GM21515 (cell line): ENCODE measurements around the gene OCLN.
A peak's percentile ranks its signal among the peaks of the same experiment; 100 is the strongest.
"Not testable (repeated sequence)": the region's sequence is repeated elsewhere in the genome, so short reads cannot be mapped to it uniquely, and the experiment has no call there.

Experiments
- ATAC-seq: cut with Tn5 transposase; IDR thresholded peaks from one replicate; pipeline ENCODE4 v1.9.1; 2021; ENCODE audit not compliant: unreplicated experiment

Gene OCLN

DNA sequence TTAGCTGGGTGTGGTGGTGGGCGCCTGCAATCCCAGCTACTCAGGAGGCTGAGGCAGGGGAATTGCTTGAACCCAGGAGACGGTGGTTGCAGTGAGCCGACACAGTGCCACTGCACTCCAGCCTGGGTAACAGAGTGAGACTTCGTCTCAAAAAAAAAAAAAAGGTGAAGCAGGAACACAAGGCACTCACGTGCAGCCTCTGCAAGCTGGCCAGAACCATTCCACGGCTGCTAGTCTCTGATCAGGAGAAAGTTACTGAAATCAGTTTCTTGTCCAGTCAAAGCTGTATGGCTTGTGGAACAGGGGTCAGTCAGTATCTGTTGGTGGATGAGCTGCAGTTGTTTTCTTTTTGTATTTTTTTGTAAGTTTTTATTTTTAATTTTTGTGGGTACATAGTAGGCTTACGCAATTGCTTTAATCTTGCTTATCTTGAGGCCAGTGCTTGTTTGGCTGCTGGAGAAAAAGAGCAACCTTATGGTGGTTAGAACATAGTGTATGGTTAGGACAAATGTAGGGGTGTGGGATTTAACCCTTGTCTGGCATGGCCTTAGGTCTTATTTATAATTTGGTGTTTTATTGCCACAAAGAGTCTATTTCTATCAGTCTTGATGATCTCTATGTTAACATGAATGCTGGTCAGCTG is 34.7 kb downstream of the OCLN start:
- no peak for ATAC-seq

DNA sequence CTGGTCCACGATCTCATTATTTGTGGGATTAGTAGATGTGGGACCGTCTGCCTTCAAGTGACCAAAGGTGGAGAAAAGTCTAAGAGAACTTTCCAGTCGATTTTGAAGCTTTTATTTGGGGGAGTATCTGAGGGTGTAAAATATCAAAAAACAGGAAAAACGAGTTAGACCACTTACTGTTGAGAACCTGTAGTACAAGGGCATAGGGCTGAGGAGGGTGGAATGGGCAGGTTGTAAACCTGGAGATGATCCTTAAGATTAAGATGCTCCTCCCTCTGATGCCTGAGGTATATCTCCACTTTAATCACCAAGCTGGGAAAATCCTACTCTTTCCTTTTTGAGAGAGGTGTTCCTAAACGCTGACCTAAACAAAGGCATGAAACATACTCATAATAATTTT is 35.4 kb downstream of the OCLN start:
- no peak for ATAC-seq

DNA sequence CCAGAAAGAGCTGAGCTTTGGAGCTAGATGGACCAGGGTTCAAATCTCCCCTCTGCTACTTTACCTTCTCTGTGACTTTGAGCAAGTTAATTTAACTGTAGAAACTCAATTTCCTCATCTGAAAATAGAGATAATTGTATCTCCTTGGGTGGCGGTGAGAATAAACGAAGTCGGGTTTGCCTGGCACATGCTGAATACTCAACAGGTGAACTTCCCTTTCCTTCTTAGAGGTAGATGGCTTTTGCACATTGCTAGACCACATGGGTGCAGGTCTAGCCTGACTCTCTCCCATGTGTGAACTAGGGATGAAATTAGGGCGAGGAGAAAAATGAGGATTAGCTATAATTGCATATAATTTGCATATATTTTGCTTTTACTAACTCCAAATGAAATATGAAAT is 36.0 kb downstream of the OCLN start:
- no peak for ATAC-seq

DNA sequence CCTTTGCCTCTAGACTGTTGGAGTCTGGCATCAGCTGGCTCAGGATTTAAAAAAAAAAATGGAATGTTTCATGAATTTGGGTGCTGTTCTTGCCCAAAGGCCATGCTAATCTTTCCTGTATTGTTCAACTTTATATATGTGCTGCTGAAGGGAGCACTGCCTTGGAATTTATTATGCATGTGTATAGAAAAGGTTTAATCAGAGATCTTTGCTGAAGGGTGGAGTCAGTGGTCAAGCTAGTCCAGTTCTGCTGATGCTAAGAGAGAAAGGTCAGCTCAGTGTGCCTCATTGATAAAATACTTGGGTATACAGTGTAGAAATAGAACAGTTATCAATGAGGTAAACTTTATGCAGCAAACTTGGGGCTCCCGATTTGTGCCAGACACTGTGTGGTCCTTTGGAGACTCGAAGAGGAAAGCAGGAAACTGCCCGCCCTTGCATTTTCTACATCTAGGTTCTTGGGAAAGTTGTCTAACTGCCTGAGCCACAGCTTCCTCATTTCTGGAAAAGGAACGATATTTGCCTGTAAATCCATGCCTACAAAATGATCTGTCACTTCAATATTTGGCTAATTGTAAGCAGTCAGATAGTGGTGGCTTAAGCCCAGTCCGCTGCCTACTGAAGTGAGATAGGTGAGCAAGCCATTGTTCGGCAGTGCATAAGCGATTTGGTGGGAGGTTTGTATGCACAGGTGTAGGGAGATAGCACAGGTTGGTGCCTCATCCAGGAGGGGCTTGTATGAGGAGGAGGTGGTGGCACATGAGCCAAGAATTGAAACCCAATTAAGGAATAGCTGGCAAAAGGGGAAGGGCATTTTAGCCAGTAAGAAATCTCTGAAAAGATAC is 38.2 kb downstream of the OCLN start:
- no peak for ATAC-seq

DNA sequence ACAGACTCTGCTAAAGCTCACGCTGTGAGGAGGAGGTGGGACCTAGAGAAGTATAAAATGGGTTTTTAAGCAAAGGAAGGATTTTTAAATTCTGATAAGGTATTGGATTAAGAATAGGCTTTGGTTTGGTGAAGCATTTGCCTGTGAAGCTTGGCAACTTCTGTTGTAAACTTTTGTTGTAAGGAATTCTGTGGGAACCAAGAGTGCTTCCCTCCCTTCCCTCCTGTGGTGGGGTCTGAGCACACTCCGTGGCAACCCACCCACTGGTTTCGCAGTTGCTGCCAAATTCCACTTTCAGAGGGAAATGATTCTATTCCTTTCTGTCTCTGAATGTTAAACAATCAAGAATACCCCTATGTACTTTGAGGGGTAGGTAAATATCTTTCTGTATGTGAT is 38.8 kb downstream of the OCLN start:
- ATAC-seq = no peak

- not testable (repeated sequence) for ATAC-seq
These were observed 45.3 kb downstream of the OCLN start for GRCh38 chr5:69537911-69538310.

GRCh38 chr5:69538735-69539134 is 46.1 kb downstream of the OCLN start:
- not testable (repeated sequence) for ATAC-seq

GRCh38 chr5:69541347-69541746 is 48.8 kb downstream of the OCLN start:
- not testable (repeated sequence) for ATAC-seq

GRCh38 chr5:69542838-69543618 is 50.4 kb downstream of the OCLN start:
- not testable (repeated sequence) for ATAC-seq

DNA sequence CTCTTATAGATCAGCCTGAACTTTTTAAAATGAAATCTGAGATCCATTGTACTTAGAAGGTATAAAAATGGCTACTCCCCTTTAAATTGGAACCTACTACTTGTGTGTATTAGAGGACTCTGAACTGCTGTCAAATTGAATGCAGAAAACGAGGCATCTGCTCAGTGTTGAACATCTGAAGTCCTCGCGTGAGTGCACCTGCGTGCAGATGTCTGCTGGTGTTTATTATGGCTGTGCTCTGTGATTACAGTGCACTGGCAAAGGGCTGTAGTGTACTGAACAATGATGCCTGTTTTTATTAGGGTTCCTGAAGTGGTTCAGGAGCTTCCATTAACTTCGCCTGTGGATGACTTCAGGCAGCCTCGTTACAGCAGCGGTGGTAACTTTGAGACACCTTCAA is 52.0 kb downstream of the OCLN start:
- ATAC-seq = not testable (repeated sequence)

GRCh38 chr5:69559908-69560330 is 67.3 kb downstream of the OCLN start, which contains the start of gene GTF2H2C:
Gene GTF2H2C, plus strand, starts transcription at chr5:69560191. Its CDS starts 4,942 bp downstream, at chr5:69565133.
- ATAC-seq = peak; percentile 99

- ATAC-seq = not testable (repeated sequence)
These were observed 68.2 kb downstream of the OCLN start for GRCh38 chr5:69560587-69561431.

- not testable (repeated sequence) for ATAC-seq
These were observed 73.6 kb downstream of the OCLN start for GRCh38 chr5:69566172-69566571.

- ATAC-seq = not testable (repeated sequence)
These were observed 75.5 kb downstream of the OCLN start for GRCh38 chr5:69568072-69568471.

- not testable (repeated sequence) for ATAC-seq
These were observed 90.8 kb downstream of the OCLN start for GRCh38 chr5:69583356-69583755.

GRCh38 chr5:69596114-69596840 is 103.7 kb downstream of the OCLN start:
- not testable (repeated sequence) for ATAC-seq

- ATAC-seq = peak; percentile 73
These were observed 109.4 kb downstream of the OCLN start for GRCh38 chr5:69601947-69602346.

- not testable (repeated sequence) for ATAC-seq
These were observed 114.2 kb downstream of the OCLN start for GRCh38 chr5:69606839-69607238.
